GM12873 (cell line): ENCODE data around the gene NLRP9.
"Not testable (repeated sequence)": the region's sequence is repeated elsewhere in the genome, so short reads cannot be mapped to it uniquely, and the experiment has no call there.

Source experiments
- TF ChIP-seq, protein P1 (sequence below): IDR thresholded peaks from 2 replicates; pipeline ENCODE4 v1.5.1; 2012; ENCODE audit warnings: low read depth, mild to moderate bottlenecking, moderate library complexity, low read length, control low read depth; ENCODE audit not compliant: insufficient read depth; ENCODE audit errors: missing control alignments

Gene NLRP9

DNA sequence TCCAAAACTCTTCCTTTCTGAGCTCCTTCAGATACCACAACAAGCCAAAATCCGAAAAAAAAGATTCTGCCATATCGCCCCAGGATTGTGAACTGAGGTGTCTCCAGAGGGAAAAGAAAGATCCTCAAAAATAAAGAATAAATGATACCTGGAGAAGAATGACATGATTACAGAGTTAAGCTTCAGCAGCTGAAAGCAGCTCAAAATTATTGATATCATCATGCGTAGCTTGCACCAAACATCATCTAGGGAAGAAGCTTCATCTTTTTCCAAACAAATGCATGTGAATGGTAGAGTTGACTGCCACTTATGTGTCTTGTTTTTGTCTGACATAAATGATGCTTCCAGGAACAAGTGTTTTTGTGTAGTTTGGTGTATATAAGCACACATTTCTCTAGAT lies at the start of gene NLRP9:
Gene NLRP9 (minus strand): TSS at position 101 of the 400 bp plus-strand sequence. CDS start 28 bp downstream, at position 73.
- TF ChIP-seq, protein P1, sequence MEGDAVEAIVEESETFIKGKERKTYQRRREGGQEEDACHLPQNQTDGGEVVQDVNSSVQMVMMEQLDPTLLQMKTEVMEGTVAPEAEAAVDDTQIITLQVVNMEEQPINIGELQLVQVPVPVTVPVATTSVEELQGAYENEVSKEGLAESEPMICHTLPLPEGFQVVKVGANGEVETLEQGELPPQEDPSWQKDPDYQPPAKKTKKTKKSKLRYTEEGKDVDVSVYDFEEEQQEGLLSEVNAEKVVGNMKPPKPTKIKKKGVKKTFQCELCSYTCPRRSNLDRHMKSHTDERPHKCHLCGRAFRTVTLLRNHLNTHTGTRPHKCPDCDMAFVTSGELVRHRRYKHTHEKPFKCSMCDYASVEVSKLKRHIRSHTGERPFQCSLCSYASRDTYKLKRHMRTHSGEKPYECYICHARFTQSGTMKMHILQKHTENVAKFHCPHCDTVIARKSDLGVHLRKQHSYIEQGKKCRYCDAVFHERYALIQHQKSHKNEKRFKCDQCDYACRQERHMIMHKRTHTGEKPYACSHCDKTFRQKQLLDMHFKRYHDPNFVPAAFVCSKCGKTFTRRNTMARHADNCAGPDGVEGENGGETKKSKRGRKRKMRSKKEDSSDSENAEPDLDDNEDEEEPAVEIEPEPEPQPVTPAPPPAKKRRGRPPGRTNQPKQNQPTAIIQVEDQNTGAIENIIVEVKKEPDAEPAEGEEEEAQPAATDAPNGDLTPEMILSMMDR: no peak

DNA sequence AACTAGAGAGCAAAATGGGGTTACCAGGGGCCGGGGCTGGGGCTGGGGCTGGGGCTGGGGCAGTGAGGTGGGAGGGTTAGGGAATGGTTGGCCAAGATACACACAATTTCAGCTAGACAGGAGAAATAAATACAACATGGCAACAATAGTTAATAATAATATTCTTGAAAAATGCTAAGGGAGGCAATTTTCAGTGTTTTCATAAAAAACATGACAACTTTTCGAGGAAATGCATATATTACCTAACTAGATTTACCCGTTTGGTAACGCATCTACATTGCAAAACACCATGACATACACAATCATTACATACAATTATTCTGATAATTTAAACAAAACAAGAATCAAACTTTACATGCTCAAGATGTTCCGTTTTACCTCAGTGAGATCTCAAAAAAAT lies 42.9 kb upstream of the NLRP9 start:
- TF ChIP-seq, protein P1: no peak

DNA sequence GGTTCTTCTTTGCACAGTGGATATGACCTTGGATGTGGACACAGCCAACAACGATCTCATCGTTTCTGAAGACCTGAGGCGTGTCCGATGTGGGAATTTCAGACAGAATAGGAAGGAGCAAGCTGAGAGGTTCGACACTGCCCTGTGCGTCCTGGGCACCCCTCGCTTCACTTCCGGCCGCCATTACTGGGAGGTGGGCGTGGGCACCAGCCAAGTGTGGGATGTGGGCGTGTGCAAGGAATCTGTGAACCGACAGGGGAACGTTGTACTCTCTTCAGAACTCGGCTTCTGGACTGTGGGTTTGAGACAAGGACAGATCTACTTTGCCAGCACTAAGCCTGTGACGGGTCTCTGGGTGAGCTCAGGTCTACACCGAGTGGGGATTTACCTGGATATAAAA lies 40.1 kb upstream of the NLRP9 start:
- TF ChIP-seq, protein P1: no peak

DNA sequence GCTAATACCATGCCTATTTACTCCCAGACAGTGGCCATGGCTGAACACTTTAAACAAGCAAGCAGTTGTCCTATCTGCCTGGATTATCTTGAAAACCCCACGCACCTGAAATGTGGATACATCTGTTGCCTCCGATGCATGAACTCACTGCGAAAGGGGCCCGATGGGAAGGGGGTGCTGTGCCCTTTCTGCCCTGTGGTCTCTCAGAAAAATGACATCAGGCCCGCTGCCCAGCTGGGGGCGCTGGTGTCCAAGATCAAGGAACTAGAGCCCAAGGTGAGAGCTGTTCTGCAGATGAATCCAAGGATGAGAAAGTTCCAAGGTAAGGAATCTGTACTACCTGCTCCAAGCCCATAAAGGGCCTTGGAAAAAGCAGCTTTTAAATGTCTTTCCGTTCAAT lies 39.3 kb upstream of the NLRP9 start:
- TF ChIP-seq, protein P1: peak; percentile 45

DNA sequence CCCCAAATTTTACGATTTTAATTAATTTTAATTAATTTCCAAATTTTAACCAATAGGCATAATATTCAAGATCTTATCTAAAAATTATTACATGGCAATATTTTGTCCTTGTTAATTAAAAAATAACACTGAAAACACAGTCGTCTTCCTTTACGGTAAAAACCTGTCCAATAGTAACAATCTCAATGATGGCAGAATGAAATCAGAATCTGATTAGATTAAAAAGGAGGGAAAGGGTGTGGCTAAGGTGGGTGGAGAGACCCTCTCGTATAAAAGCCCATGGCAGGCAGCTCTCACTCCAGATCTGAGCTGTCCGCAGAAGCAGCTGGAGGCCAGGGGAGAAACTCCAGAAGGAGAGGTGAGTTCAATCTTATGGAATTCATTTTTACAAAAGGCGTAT lies 30.6 kb upstream of the NLRP9 start, which contains the start of gene RFPL4AL1:
Gene RFPL4AL1 (plus strand): TSS at position 301 of the 400 bp plus-strand sequence. CDS start 2,687 bp downstream, outside the sequence.
- TF ChIP-seq, protein P1: not testable (repeated sequence)

DNA sequence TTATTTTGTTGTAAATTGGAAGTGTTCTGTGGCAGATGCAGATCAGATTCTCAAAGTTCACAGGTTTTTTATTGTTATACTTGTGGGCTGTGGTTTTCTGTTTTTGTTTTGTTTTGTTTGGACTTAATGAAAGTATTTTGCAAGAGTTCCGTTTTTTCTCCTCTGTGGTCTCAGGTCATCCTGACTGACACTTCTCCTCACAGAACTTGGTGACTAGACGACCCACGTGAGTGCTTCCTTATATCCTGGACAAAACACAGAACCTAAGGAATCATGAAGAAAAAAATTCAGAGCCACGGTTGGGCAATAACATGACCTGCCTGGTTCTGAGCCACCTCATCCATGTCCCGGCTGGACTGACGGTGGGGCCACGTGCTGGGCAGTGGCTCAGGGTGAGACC lies 28.3 kb upstream of the NLRP9 start:
- TF ChIP-seq, protein P1: no peak

DNA sequence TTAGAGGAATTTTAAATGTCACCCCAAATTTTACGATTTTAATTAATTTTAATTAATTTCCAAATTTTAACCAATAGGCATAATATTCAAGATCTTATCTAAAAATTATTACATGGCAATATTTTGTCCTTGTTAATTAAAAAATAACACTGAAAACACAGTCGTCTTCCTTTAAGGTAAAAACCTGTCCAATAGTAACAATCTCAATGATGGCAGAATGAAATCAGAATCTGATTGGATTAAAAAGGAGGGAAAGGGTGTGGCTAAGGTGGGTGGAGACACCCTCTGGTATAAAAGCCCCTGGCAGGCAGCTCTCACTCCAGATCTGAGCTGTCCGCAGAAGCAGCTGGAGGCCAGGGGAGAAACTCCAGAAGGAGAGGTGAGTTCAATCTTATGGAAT lies 20.6 kb upstream of the NLRP9 start, which contains the start of gene RFPL4A:
Gene RFPL4A (plus strand): TSS at position 301 of the 400 bp plus-strand sequence. CDS start 2,704 bp downstream, outside the sequence.
- TF ChIP-seq, protein P1: not testable (repeated sequence)
